ENCODE results near the gene SLC66A1.

Gene SLC66A1

GRCh38 chr1:19325958-19326747 is 14.0 kb downstream of the SLC66A1 start:
- no peak for DNase-seq

- no peak for DNase-seq
Observed at GRCh38 chr1:19326748-19327065, 14.6 kb downstream of the SLC66A1 start.

DNA sequence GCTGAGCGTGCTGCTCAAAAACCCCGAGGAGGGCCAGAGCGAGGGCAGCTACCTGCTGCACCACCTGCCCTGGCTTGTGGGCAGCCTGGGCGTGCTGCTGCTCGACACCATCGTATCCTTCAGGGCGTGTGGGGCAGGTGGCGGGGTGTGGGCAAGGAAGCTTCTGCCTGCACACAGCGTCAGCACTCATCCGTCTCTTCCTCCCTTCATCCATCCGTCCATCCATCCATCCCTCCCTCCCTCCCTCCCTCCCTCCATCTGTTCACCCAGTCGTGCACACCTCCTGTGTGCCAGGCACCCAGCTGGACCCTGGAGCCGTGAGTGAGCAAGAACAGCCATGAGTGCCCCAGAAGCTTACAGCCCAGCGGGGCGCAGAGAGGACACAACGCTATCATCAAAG is 15.2 kb downstream of the SLC66A1 start:
- no peak for DNase-seq

- DNase-seq = no peak
Observed at GRCh38 chr1:19327736-19328135, 15.6 kb downstream of the SLC66A1 start.

DNA sequence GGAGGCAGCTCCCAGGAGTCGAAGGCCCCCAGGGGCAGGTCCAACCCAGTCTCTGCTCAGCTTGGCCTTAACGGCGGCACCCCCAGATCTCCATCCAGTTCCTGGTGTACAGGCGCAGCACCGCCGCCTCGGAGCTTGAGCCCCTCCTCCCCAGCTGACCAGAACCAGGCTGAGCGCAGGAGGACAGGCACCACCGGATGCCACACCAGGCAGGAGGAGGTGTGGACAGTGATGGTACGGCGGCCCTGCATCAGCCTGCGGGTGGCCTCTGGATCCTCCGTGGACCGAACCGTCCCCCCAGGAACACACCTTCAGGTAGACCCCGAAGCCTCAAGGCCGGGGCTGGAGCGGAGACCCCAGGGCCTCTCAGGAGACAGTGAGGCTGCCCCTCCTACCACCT is 16.4 kb downstream of the SLC66A1 start:
- DNase-seq = no peak

- no peak for DNase-seq
Observed at GRCh38 chr1:19329188-19329587, 17.1 kb downstream of the SLC66A1 start.

GRCh38 chr1:19329611-19330010 is 17.5 kb downstream of the SLC66A1 start:
- DNase-seq = no peak

DNA sequence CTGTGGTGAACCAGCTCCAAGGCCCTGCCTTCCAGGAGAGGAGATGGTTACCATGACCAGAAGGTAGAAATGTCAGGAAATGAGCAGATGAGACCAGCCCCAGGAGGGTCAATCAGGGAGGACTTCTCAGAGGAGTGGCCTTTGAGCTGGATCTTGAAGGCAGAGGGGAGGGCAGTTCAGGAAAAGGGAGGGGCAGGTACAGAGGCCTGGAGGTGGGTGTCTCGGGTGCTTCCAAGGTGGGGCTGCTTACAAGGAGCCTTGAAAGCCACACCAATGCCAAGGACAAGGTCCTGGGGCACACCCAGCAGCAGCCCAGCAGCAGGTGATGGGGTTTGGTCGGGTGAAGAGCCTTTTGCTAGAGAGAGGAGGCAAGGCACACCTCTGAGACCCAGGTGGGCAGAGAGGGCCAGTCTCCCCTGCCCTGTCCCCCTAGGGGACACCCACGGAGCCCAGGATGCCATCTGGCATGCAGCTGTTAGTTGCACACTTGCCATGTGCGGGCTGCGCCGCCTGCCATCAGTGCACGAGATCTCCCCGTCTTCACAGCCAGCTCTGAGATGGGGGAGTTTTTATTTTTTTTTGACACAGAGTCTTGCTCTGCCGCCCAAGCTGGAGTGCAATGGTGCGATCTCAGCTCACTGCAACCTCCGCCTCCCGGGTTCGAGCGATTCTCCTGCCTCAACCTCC is 18.5 kb downstream of the SLC66A1 start:
- DNase-seq = no peak

DNA sequence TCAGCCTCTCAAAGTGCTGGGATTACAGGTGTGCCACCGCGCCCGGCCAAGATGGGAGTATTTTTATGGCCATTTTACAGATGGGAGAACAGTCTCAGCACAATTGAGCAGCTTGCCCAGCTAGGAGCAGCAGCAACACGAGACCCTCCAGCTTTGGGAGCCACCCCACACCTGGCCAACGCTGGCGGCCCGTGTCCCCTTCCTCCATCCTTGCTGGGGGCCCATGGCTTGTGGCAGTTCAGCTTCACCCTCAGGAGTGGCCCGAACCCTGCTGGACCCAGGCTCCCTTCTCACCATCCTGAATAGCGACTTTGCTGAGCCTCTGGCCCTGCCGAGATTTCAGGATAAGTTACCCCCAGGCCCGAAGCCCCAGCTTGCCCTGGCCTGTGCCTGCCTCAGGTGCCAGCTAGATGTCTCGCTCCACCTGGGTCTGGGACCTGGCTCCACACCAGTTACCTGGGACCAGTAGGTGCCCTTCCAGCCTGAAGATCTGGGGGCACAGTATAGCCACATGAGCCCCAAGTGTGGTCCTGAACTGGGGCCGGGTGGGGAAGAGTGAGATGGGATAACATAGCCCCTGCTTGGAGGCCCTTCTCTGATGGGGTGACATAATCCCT is 19.2 kb downstream of the SLC66A1 start:
- no peak for DNase-seq

DNA sequence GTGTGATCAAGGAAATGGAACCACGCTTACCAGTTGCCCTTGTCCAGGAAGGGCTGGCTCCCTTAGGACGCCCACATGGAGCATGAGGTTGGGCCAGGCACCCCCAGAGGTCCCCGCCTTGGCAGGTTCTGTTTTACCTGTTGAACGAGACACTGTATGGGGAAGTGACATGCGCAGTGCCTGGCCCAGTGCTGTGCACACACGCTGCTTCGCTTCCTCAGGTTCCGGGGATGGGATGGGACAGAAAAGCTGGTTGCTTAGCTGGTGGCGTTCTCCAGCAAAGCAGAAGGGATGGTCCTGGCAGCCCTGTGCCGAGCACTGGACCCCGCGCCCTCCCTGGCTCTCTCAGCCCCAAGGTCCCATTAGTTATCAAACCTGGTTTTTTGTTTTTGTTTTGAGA is 20.7 kb downstream of the SLC66A1 start:
- no peak for DNase-seq

- no peak for DNase-seq
Observed at GRCh38 chr1:19333587-19334354, 21.6 kb downstream of the SLC66A1 start.

- DNase-seq = no peak
Observed at GRCh38 chr1:19336543-19336942, 24.4 kb downstream of the SLC66A1 start.

- no peak for DNase-seq
Observed at GRCh38 chr1:19337289-19337688, 25.2 kb downstream of the SLC66A1 start.

DNA sequence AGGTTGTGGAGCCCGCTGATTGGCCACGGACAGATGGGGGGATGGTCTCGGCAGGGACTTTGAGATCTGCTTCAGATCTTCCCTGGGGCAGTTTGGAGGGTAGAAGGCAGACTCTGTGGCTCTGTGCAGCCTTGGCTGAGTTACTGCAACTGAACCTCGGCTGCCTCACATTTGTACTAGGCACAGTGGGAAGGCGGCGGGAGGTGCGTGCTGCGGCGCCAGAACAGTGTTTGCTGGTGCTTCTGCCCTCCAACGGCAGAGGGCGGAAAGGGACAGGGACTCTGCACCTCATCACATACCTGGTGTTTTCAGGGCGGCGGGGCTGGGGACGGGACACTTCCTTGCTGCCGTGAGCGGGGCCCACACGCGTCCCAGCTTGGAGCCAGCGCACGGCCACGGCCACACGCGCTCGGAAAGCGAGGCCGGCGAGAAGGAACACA is 26.2 kb downstream of the SLC66A1 start:
- no peak for DNase-seq

DNA sequence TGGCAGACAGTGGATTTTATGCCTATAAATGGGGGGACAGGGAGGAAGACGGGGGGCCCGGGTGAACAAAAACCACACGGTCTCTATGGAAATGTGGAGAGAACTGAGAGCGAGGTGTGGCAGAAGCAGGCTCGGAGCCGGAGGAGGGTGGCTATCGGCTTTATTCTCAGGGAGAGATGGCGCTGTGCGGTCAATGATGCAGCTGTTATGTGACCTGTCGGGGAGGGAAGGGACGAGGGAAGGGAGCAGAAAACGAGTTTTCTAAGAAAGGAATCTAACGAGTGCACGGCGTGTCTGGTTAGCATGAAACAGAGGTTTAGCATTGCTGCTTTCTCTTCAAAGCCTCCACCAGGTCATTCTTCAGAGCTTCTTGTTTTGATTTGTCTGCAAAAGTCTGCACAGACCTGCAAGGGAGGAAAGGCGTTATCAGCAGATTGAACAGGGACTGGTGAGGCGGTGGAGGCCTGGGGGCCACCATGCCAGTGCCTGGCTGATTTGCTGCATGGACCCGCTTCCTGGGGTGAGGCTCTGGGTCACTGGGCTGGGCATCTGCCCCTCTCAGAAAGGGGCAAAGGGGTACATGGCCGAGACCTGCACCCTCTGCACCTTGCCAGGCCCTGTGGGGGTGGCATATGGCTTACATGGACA is 27.2 kb downstream of the SLC66A1 start:
- DNase-seq = no peak

DNA sequence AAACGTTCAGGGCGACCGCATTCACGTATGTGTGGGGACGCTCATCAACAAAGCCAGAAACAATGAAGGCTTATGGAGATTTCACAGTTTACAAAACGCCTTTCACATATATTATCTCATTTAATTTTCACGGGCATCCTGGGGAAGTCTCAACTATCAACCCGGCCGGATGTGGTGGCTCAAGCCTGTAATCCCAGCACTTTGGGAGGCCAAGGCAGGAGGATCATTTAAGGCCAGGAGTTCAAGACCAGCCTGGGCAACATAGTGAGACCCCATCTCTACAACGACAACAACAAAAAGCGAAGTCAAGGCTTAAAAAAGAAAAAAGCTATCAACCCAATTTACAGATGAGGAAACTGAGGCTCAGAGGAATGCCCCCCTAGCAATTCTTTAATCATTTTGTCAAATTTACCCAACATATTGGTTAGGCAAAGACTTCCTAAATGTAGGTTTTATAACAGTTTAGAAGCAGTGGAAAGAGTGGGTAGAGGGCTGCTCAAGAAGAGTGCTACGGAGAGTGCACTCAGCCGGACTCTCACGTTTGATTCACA is 28.3 kb downstream of the SLC66A1 start:
- DNase-seq = no peak

- DNase-seq = peak; percentile 66 to 74
Observed at GRCh38 chr1:19341201-19342061, 29.3 kb downstream of the SLC66A1 start.

DNA sequence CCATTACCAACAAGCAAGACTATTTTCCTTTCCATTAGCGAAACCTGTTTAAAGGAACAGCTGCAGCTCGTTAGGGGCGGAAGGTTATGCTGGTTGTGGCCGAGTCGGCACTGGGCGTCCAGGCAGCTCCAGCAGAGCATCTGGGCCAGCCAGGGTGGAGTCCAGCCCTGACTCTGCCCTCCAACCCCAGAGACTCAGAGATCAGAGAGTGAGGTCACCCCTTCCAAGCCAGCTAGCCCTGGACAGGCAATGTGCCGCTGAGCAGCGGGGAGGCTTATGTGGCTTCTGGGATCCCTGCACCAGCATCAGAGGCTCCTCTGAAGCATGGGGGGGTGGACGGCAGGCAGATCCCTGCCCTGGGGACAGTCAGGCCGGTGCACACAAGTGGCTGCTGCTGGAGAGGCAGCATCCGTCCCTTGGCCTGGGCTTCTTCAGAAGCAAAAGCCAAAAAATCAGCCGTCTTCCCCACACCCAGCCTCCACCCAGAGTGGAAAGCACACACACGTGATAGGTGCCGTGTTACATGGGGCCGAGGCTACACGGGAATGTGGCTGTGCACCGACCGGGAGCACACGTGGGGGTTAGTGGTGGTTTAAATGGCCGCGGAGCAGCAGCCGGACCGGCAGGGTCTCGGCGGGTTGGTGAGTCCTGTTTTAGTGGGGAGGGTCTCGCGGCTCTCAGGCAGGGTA is 30.1 kb downstream of the SLC66A1 start:
- no peak for DNase-seq

DNA sequence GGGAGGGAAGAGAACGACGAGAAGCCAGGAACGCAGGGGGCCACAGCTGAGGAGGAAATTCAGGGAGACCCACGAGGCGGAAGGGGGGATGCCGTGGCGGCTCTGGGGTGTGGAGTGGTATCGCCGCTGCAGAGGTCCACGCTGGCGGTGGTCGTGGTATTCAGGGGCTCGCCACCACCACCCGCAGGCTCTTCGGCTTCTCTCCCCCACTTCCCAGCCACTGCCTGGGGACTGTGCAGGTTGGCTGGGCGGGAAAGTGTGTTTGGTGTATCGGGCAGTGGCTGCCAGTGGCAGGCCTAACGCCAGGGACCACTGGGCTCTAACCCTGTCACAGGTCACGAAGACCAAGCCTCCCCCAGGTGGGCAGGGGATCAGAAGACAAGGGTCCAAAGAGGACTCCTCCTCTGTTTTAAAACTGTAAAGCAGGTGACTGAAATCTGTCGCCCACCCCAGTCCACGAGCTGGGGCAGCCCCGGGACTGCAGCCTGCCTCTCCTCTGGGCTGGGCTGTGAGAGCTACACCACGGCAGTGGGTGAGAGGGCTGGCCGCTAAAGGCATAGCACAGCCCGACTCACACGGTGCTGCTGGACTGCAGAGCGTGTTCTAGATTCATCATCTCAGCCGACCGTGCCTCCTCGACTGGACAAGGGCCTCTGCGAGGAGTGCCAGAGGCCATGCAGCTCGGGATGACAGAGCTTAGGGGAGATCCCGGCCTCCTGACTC is 30.9 kb downstream of the SLC66A1 start:
- no peak for DNase-seq
